Sigmoid colon (tissue), 7 donors: Measurements from ENCODE around the gene GBA2. TPM values are rescaled to one million over a fixed set of nuclear protein-coding genes. Genes with fewer than 3 reads are reported as not detected.

Source experiments
- DNase-seq: peaks from one replicate; pipeline ENCODE4 v3.0.0-alpha.2; 2019
- H3K27ac ChIP-seq, 4 donors: fragments of 200-600 bp; sonication (generic); one replicate each; pipeline ENCODE4 v1.5.1; 2016 to 2019; ENCODE audit warnings: mild to moderate bottlenecking in 1 of 4
- H3K27me3 ChIP-seq, 3 donors: fragments of 200-600 bp; sonication (generic); one replicate each; pipeline ENCODE4 v1.5.1; 2019; ENCODE audit warnings: mild to moderate bottlenecking in 1 of 3
- H3K36me3 ChIP-seq, 4 donors: fragments of 200-600 bp; sonication (generic); one replicate each; pipeline ENCODE4 v1.5.1; 2016 to 2019
- H3K4me1 ChIP-seq, 4 donors: fragments of 200-600 bp; sonication (generic); one replicate each; pipeline ENCODE4 v1.5.1; 2017 to 2019
- H3K4me3 ChIP-seq, 4 donors: fragments of 200-600 bp; sonication (generic); one replicate each; pipeline ENCODE4 v1.5.1; 2017 to 2019; ENCODE audit warnings: mild to moderate bottlenecking in 2 of 4, moderate library complexity in 1 of 4
- H3K9me3 ChIP-seq, 4 donors: fragments of 200-600 bp in 3 of 4; sonication (generic) in 3 of 4; one replicate each; pipeline versions ENCODE4 v1.5.1 to v1.6.1; 2013 to 2019
- EP300 ChIP-seq, 4 donors: sonication (generic); formaldehyde crosslinking; IDR thresholded peaks; one replicate each; pipeline ENCODE4 v1.6.1; 2017; ENCODE audit warnings: antibody characterized with exemption in 4 of 4
- POLR2A ChIP-seq, 2 donors: fragments of 450-650 bp; IDR thresholded peaks; one replicate each; pipeline ENCODE4 v1.6.1; 2016; ENCODE audit warnings: antibody characterized with exemption in 2 of 2, mild to moderate bottlenecking in 2 of 2, moderate library complexity in 2 of 2
- POLR2AphosphoS5 ChIP-seq, 4 donors: sonication (generic); formaldehyde crosslinking; IDR thresholded peaks; one replicate each; pipeline ENCODE4 v1.6.1; 2017; ENCODE audit warnings: antibody characterized with exemption in 4 of 4
- WGBS, 2 donors: extraction: QIAGEN DNeasy Blood & Tissue Kit; methylation state at CpG; one replicate each; pipeline ENCODE4 v1.1.7; 2013; 5-methylcytosine and 5-hydroxymethylcytosine counted together
- intact Hi-C: fragments of 100-400 bp; cut with DNase I; formaldehyde crosslinking; loops from one replicate; pipeline ENCODE4 v1.15.1; 2023
- polyA plus RNA-seq, 3 donors: library from polyadenylated mRNA; stranded (reverse); fragments of 200-250 nt; gene quantifications; one replicate each; pipeline ENCODE4 v1.2.3, GENCODE V29; 2013
- total RNA-seq, 4 donors: library from RNA; depleted of rRNA; stranded (reverse); fragments of >200 nt; gene quantifications; one replicate each; pipeline ENCODE4 v1.1.0, GENCODE V29; 2016
- TF ChIP-seq, protein P1 (sequence below), 4 experiments: fragments of 450-650 bp in 3 of 4; fragments of 200-600 bp in 1 of 4; IDR thresholded peaks; one replicate each; pipeline ENCODE4 v1.5.1; 2016 to 2019; ENCODE audit warnings: antibody characterized with exemption in 4 of 4, mild to moderate bottlenecking in 3 of 4, moderate library complexity in 2 of 4
- donor health status: healthy with polysubstance abuse.
- donor health status: Bipolar disorder and iron deficiency.
- donor health status: healthy.

Gene GBA2
- total and polyA plus RNA-seq, 7 donors, result 34.8 to 91.7 (median 58.5) TPM

DNA sequence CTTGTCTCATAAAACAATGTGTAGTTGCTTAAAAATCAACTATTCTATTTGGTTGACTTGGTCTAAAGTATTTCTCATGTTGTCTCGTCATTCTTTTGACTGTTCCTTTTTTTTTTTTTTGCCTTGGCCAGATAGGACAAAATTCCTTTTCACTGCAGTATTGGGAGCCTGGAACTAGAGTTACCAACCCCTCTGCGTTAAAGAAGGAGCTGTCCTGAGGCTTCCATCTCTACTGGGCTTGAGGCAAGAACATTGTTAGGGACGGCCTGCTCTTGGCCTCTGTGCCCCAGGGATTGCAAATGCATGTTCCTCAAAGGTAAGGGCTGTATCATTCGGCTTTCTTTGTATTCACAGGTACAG, 41.0 kb upstream of the GBA2 start:
- Histone ChIP-seq H3K4me1 (peaks cover 0 to 44% (median 40%) of the 10 kb centered on the region in 4 donors), H3K4me3 (no peak overlapping the region), H3K27ac (no peak overlapping the region), H3K9me3 (no peaks in the 10 kb centered on the region), H3K36me3 (no peaks in the 10 kb centered on the region), H3K27me3 (no peaks in the 10 kb centered on the region)
- DNase-seq, result no peak
- intact Hi-C loops, result loop anchor here (1.0 to 5.0 kb wide), 3 partner anchors 39 to 157 kb away; partner anchors contain the start of genes FAM221B and TMEM8B
- WGBS, 2 donors, result 32 to 45% methylated on average over 4 of the region's 4 CpGs
- TF ChIP-seq POLR2AphosphoS5 (IDR thresholded peaks at IDR 0.05), result no peak
- no peak for TF ChIP-seq POLR2A (IDR thresholded peaks at IDR 0.05)
- TF ChIP-seq, protein P1, sequence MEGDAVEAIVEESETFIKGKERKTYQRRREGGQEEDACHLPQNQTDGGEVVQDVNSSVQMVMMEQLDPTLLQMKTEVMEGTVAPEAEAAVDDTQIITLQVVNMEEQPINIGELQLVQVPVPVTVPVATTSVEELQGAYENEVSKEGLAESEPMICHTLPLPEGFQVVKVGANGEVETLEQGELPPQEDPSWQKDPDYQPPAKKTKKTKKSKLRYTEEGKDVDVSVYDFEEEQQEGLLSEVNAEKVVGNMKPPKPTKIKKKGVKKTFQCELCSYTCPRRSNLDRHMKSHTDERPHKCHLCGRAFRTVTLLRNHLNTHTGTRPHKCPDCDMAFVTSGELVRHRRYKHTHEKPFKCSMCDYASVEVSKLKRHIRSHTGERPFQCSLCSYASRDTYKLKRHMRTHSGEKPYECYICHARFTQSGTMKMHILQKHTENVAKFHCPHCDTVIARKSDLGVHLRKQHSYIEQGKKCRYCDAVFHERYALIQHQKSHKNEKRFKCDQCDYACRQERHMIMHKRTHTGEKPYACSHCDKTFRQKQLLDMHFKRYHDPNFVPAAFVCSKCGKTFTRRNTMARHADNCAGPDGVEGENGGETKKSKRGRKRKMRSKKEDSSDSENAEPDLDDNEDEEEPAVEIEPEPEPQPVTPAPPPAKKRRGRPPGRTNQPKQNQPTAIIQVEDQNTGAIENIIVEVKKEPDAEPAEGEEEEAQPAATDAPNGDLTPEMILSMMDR (IDR thresholded peaks at IDR 0.05), result no peak
- TF ChIP-seq EP300 (IDR thresholded peaks at IDR 0.05), result no peak

DNA sequence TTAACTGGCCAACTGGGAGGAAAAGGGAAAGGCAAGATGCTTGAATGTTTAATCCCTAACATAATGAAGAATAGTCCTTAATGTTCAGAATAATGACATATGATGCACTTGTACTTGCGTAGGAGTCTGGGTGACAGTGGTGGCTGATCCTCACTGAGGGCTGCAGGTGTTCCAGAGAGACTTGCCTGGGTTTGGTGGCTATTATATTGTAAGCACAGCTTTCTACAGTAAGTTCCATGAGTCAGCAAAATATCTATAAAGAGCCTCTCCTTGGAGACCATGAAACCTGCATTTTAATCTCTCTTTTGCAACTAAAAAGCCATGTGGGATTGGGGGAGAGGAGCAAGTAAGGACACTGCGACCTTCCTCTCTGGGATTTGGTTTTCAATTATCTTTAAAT, 40.5 kb upstream of the GBA2 start:
- 93 to 98% methylated on average over 2 of the region's 2 CpGs for WGBS, 2 donors
- Histone ChIP-seq H3K9me3 (no peaks in the 10 kb centered on the region), H3K27me3 (no peaks in the 10 kb centered on the region), H3K27ac (no peak overlapping the region), H3K4me3 (no peak overlapping the region), H3K36me3 (no peaks in the 10 kb centered on the region), H3K4me1 (peaks cover 0 to 39% (median 35%) of the 10 kb centered on the region in 4 donors)
- TF ChIP-seq, protein P1 (IDR thresholded peaks at IDR 0.05), result no peak
- TF ChIP-seq POLR2A (IDR thresholded peaks at IDR 0.05) (no peak), POLR2AphosphoS5 (IDR thresholded peaks at IDR 0.05) (no peak), EP300 (IDR thresholded peaks at IDR 0.05) (no peak)
- intact Hi-C loops, result no loop called here
- DNase-seq, result no peak

DNA sequence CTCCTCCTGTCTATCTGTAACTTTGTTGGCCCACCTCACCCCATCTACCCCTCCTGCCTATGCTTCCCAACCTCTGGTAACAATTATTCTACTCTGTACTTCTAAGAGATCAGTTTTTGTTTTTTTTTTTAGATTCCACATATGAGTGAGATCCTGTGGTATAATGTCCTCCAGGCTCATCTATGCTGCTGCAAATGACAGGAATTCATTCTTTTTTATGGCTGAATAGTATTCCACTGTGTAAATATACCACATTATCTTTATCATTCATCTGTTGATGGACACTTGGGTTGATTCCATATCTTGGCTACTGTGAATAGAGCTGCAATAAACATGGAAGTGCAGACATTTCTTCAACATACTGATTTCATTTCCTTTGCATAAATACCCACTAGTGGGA, 34.4 kb upstream of the GBA2 start:
- no peaks in the 10 kb centered on the region for H3K9me3 ChIP-seq
- intact Hi-C loops, result no loop called here
- H3K36me3 ChIP-seq, result no peaks in the 10 kb centered on the region
- no peaks in the 10 kb centered on the region for H3K27me3 ChIP-seq
- no peak for TF ChIP-seq POLR2A (IDR thresholded peaks at IDR 0.05)
- TF ChIP-seq, protein P1 (IDR thresholded peaks at IDR 0.05), result no peak
- no peak for TF ChIP-seq EP300 (IDR thresholded peaks at IDR 0.05)
- TF ChIP-seq POLR2AphosphoS5 (IDR thresholded peaks at IDR 0.05), result no peak
- H3K27ac ChIP-seq, result no peak overlapping the region
- no peak overlapping the region for H3K4me3 ChIP-seq
- DNase-seq, result no peak
- no peaks in the 10 kb centered on the region for H3K4me1 ChIP-seq

DNA sequence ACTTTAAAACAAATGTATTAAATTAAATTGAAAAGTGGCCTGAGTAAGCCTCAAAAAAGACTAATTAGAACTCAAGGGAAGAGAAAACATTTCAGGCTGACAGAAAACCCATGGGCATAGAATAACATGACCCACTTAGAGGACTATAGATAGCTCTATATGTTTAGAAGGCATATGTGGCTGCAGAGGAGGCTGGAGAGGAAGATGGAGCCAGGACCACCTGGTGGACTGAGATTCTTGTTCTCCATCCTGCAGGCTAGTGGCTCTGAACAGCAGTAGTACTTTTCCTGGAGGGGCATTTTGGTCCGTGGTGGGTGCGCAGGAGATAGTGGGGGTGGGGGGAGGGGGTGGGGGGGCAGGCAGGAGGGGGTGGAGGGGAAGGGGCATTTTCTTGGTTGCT, 32.0 kb upstream of the GBA2 start:
- H3K36me3 ChIP-seq, result no peaks in the 10 kb centered on the region
- no peaks in the 10 kb centered on the region for H3K9me3 ChIP-seq
- H3K4me3 ChIP-seq, result no peak overlapping the region
- TF ChIP-seq POLR2A (IDR thresholded peaks at IDR 0.05), result no peak
- no peak for TF ChIP-seq POLR2AphosphoS5 (IDR thresholded peaks at IDR 0.05)
- TF ChIP-seq EP300 (IDR thresholded peaks at IDR 0.05), result no peak
- TF ChIP-seq, protein P1 (IDR thresholded peaks at IDR 0.05), result no peak
- no peaks in the 10 kb centered on the region for H3K4me1 ChIP-seq
- intact Hi-C loops, result no loop called here
- no peaks in the 10 kb centered on the region for H3K27me3 ChIP-seq
- DNase-seq, result no peak
- H3K27ac ChIP-seq, result no peak overlapping the region
- WGBS, 2 donors, result 77 to 85% methylated on average over 2 of the region's 2 CpGs

DNA sequence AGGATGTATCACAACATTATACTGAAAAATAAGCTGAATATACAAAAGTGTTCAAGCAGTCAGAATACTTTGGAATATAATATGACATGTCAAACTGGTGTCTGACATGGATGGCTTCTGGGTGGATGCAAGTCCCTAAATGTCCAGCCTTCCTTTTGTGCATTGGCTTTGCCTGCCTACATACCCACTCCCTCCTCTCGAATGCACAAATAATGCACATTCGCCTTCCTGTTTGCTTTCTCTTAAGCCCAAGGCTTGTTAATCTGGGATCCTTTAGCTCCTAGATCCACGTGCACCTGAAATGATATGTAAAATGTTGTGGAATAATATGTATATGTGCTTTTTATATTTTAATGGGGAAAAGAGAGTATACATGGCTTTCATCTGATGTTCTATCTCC, 29.5 kb upstream of the GBA2 start:
- Histone ChIP-seq H3K36me3 (no peaks in the 10 kb centered on the region), H3K4me1 (no peaks in the 10 kb centered on the region), H3K27me3 (no peaks in the 10 kb centered on the region), H3K27ac (no peak overlapping the region), H3K4me3 (no peak overlapping the region), H3K9me3 (no peaks in the 10 kb centered on the region)
- TF ChIP-seq EP300 (IDR thresholded peaks at IDR 0.05) (no peak), POLR2A (IDR thresholded peaks at IDR 0.05) (no peak), POLR2AphosphoS5 (IDR thresholded peaks at IDR 0.05) (no peak)
- TF ChIP-seq, protein P1 (IDR thresholded peaks at IDR 0.05), result no peak
- DNase-seq, result no peak
- WGBS, 2 donors, result 90 to 92% methylated on average over 3 of the region's 3 CpGs
- intact Hi-C loops, result no loop called here
